OCI-LY3 (cell line): Measurements from ENCODE around the gene SHANK3.

ENCODE experiments used
- CTCF ChIP-seq: fragments of 200-600, 300-600 bp; sonication (generic); IDR thresholded peaks from 2 replicates; pipeline ENCODE4 v1.5.1; 2014; ENCODE audit warnings: antibody characterized with exemption, low read length, low read depth
- EZH2phosphoT487 ChIP-seq: fragments of 200-600 bp; shearing (Covaris generic); IDR thresholded peaks from 2 replicates; pipeline ENCODE4 v1.6.1; 2018; ENCODE audit warnings: antibody characterized with exemption, mixed run types, low read depth

- no peak for TF ChIP-seq CTCF
- no peak for TF ChIP-seq EZH2phosphoT487
Measured at GRCh38 chr22:50660306-50660705, 12.3 kb upstream of the SHANK3 start.
